HS-27A (cell line): ENCODE measurements around the gene TBX1.

Experiments
- DNase-seq: peaks from one replicate; pipeline ENCODE4 v3.0.0-alpha.2; 2012; ENCODE audit warnings: low read depth, missing footprints

Gene TBX1

DNA sequence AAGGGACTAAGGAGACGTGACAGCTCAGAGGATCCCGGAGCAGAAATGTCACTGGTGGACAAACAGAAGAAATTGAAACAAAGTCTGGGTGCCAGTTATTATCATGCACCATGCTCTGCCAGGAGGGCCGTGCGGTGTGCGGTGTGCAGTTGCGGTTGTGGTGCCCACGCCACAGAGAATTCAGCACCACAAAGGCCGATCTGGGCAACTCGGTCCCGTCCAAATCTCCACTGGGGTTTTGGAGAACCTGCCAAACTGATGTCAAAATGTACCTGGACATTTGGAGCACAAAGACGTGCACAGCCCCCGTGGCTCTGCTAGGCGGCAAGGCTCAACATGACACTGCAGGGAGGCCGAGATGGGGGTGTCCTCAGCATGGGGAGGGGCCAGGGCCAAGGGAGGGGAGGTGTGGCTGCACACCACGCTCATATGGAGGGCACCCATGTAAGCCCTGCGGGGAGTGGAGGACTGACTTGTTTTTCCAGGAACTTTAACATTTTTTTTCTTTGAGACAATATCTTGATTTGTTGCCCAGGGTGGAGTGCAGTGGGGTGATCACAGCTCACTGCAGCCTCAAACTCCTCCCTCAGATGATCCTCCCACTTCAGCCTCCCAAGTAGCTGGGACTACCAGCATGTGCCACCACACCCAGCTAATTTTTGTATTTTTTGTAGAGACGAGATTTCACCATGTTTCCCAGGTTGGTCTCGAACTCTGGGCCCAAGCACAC, 54.7 kb downstream of the TBX1 start:
- no peak for DNase-seq

DNA sequence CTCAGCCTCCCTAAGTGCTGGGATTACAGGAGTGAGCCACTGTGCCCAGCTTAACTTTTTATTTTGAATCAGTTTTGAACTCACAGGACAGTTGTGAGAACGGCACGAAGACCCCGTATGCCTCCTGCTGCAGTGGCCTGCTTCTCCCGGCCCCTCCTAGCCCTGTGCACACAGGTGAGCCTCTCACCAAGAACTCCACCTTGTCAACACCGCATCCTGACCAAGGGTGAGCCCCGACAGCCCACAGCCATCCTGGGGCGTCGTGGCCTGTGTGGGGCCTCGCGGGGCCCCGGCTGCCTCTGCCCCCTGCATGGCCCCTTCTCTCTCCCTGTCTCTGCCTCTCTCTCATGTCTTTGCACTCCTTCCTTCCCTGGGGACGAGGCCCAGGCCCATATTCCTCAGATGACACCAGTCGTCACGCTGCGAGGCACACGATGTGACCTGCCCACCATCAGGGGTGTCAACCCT, 55.3 kb downstream of the TBX1 start:
- DNase-seq = no peak

DNA sequence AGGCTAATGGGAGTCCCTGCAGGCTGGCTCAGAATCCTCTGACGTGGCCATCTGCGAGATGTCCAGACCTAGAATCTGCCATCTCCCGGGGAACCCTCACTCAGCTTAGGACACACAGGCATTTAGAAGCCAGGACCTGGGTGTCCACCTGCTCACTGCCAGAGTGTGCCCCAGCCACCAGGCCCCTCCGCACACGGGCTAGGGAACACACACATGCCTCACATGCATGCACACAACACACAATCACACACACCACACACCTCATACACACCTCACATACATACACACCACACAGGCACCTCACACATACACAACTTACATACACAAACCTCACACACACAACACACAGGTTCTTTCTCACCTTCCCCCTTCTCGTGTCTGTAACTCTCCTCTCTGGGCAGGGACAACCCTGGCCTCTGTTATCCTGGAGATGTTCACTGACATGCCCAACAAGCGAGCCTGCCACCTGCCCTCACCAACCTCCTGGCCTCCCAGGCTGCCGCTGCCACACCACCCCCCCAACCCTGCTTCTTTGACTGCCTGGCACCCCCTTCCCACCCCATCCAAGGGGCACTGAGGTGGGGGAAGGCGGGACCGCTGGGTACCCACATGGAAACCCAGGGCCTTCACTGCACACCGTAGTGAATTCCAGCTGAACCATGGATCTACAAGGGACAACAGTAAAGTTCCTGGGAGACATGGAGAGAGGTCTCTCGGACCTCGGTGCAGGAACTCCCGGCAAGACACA, 56.0 kb downstream of the TBX1 start:
- no peak for DNase-seq
